Measurements from ENCODE around the gene CFAP44.

The CFAP44 gene

GRCh38 chr3:113455446-113455845 lies 14.2 kb upstream of the CFAP44 start:
- no peak for DNase-seq (ENCODE audit: low read depth)
- no peak overlapping the region for H3K4me3 ChIP-seq (ENCODE audit: low read depth, low read length)
- TF ChIP-seq POLR2A (IDR thresholded peaks at IDR 0.05; ENCODE audit: extremely low read depth, insufficient read length) (no peak), MAX (IDR thresholded peaks at IDR 0.05; ENCODE audit: low read depth, low read length) (no peak), CTCF (IDR thresholded peaks at IDR 0.05; ENCODE audit: low read depth, low read length) (no peak), MYC (IDR thresholded peaks at IDR 0.05; ENCODE audit: low read depth, low read length) (no peak)

- H3K4me3 ChIP-seq (ENCODE audit: low read depth, low read length) = no peak overlapping the region
- no peak for DNase-seq (ENCODE audit: low read depth)
- TF ChIP-seq MYC (IDR thresholded peaks at IDR 0.05; ENCODE audit: low read depth, low read length) (no peak), MAX (IDR thresholded peaks at IDR 0.05; ENCODE audit: low read depth, low read length) (no peak), CTCF (IDR thresholded peaks at IDR 0.05; ENCODE audit: low read depth, low read length) (no peak), POLR2A (IDR thresholded peaks at IDR 0.05; ENCODE audit: extremely low read depth, insufficient read length) (no peak)
Observed at GRCh38 chr3:113454630-113455029, 13.3 kb upstream of the CFAP44 start.

GRCh38 chr3:113454057-113454456 lies 12.8 kb upstream of the CFAP44 start:
- no peak overlapping the region for H3K4me3 ChIP-seq (ENCODE audit: low read depth, low read length)
- no peak for DNase-seq (ENCODE audit: low read depth)
- TF ChIP-seq MAX (IDR thresholded peaks at IDR 0.05; ENCODE audit: low read depth, low read length) (no peak), CTCF (IDR thresholded peaks at IDR 0.05; ENCODE audit: low read depth, low read length) (no peak), MYC (IDR thresholded peaks at IDR 0.05; ENCODE audit: low read depth, low read length) (no peak), POLR2A (IDR thresholded peaks at IDR 0.05; ENCODE audit: extremely low read depth, insufficient read length) (no peak)

- no peak for TF ChIP-seq CTCF (IDR thresholded peaks at IDR 0.05; ENCODE audit: low read depth, low read length)
- no peak for TF ChIP-seq MYC (IDR thresholded peaks at IDR 0.05; ENCODE audit: low read depth, low read length)
- no peak for TF ChIP-seq MAX (IDR thresholded peaks at IDR 0.05; ENCODE audit: low read depth, low read length)
- H3K4me3 ChIP-seq (ENCODE audit: low read depth, low read length) = no peak overlapping the region
- no peak for DNase-seq (ENCODE audit: low read depth)
Observed at GRCh38 chr3:113450911-113451310, 9.6 kb upstream of the CFAP44 start.

GRCh38 chr3:113439606-113440005 lies 1.7 kb downstream of the CFAP44 start:
- no peak for TF ChIP-seq MAX (IDR thresholded peaks at IDR 0.05; ENCODE audit: low read depth, low read length)
- no peak for TF ChIP-seq MYC (IDR thresholded peaks at IDR 0.05; ENCODE audit: low read depth, low read length)
- no peak for TF ChIP-seq POLR2A (IDR thresholded peaks at IDR 0.05; ENCODE audit: extremely low read depth, insufficient read length)
- TF ChIP-seq CTCF (IDR thresholded peaks at IDR 0.05; ENCODE audit: low read depth, low read length) = no peak
- no peak overlapping the region for H3K4me3 ChIP-seq (ENCODE audit: low read depth, low read length)
- no peak for DNase-seq (ENCODE audit: low read depth)

- H3K4me3 ChIP-seq (ENCODE audit: low read depth, low read length) = no peak overlapping the region
- DNase-seq (ENCODE audit: low read depth) = no peak
- no peak for TF ChIP-seq POLR2A (IDR thresholded peaks at IDR 0.05; ENCODE audit: extremely low read depth, insufficient read length)
- no peak for TF ChIP-seq CTCF (IDR thresholded peaks at IDR 0.05; ENCODE audit: low read depth, low read length)
- no peak for TF ChIP-seq MYC (IDR thresholded peaks at IDR 0.05; ENCODE audit: low read depth, low read length)
- no peak for TF ChIP-seq MAX (IDR thresholded peaks at IDR 0.05; ENCODE audit: low read depth, low read length)
Observed at GRCh38 chr3:113438224-113438623, 3.1 kb downstream of the CFAP44 start.

Data from NB4 (cell line).